Right lobe of liver (tissue), 6 donors: ENCODE measurements around the gene VAV3. TPM values are rescaled to one million over a fixed set of nuclear protein-coding genes. Genes with fewer than 3 reads are reported as not detected.

Source experiments
- ATAC-seq, 4 donors: fragments of 200-7000 bp; cut with Tn5 transposase; one replicate each; pipeline ENCODE4 v1.9.1; 2020; ENCODE audit warnings: mild to moderate bottlenecking in 4 of 4, moderate library complexity in 4 of 4
- DNase-seq, 3 donors: peaks; one replicate each; pipeline ENCODE4 v3.0.0-alpha.2; 2020
- H3K27ac ChIP-seq, 3 donors: fragments of 200-600 bp; one replicate each; pipeline ENCODE4 v1.8.0; 2022
- H3K27me3 ChIP-seq, 2 donors: fragments of 200-600 bp; one replicate each; pipeline ENCODE4 v1.8.0; 2022
- H3K36me3 ChIP-seq, 4 donors: fragments of 200-600 bp; sonication (generic) in 1 of 4; one replicate each; pipeline versions ENCODE4 v1.5.1 to v1.8.0; 2017 to 2022; ENCODE audit warnings: control low read depth in 1 of 4
- H3K4me1 ChIP-seq, 4 donors: fragments of 200-600 bp; sonication (generic) in 1 of 4; one replicate each; pipeline versions ENCODE4 v1.5.1 to v1.8.0; 2017 to 2022; ENCODE audit warnings: control low read depth in 1 of 4
- H3K4me3 ChIP-seq, 3 donors: fragments of 200-600 bp; one replicate each; pipeline ENCODE4 v1.8.0; 2022
- H3K9me3 ChIP-seq, 4 donors: fragments of 200-600 bp; sonication (generic) in 1 of 4; one replicate each; pipeline versions ENCODE4 v1.5.1 to v1.8.0; 2017 to 2022; ENCODE audit warnings: control low read depth in 1 of 4
- CTCF ChIP-seq, 4 donors: fragments of 200-600 bp in 3 of 4; fragments of 450-650 bp in 1 of 4; IDR thresholded peaks; one replicate each; pipeline versions ENCODE4 v1.5.1 to v1.8.0; 2016 to 2022; ENCODE audit warnings: antibody characterized with exemption in 4 of 4, mild to moderate bottlenecking in 2 of 4
- POLR2A ChIP-seq: fragments of 450-650 bp; IDR thresholded peaks from one replicate; pipeline ENCODE4 v1.6.1; 2017; ENCODE audit warnings: antibody characterized with exemption, mild to moderate bottlenecking
- WGBS: methylation state at CpG from one replicate; pipeline ENCODE4 v1.1.6; 2018; ENCODE audit warnings: low coverage, low lambda C conversion rate; ENCODE audit not compliant: insufficient coverage; ENCODE audit errors: missing lambda C conversion rate; 5-methylcytosine and 5-hydroxymethylcytosine counted together
- intact Hi-C, 2 donors: fragments of 100-400 bp; cut with DNase I; formaldehyde crosslinking; loops; one replicate each; pipeline versions ENCODE4 v1.11.2 to v1.14.1; 2022
- total RNA-seq, 6 experiments: library from RNA; depleted of rRNA in 2 of 6; stranded (reverse); fragments of >200 nt in 2 of 6; fragmentation: NEBNext Ultra II Directional in 3 of 6; extraction: Animal tissue kit (Norgen Biotek cat#: 25700) in 3 of 6; gene quantifications; one replicate each; pipeline versions ENCODE4 v1.1.0 to v1.2.4, GENCODE V29; 2016 to 2023
- donor health status: DM: no; HTN: yes; CAD: no.
- donor health status: DM: no; HTN: no; CAD: no.
- donor health status: DM: no; HTN: no; CAD: no.
- donor health status: DM: no; HTN: yes; CAD: no.
- donor health status: DM: no; HTN: yes; CAD: no.

Gene VAV3
- total RNA-seq, 6 experiments from 2014 or later: 0.77 to 3.6 (median 1.5) TPM

- no peak overlapping the region for H3K4me3 ChIP-seq
- intact Hi-C loops: no loop called here
- TF ChIP-seq CTCF (IDR thresholded peaks at IDR 0.05) (no peak), POLR2A (no peak)
- H3K4me1 ChIP-seq: no peaks in the 10 kb centered on the region
- 33% methylated on average over 8 of the region's 8 CpGs for WGBS
- H3K27ac ChIP-seq: no peak overlapping the region
- H3K27me3 ChIP-seq: no peaks in the 10 kb centered on the region
- ATAC-seq (peak in 2 of 4 donors; percentile 22 to 36), DNase-seq (no peak)
- H3K9me3 ChIP-seq: no peaks in the 10 kb centered on the region
- no peaks in the 10 kb centered on the region for H3K36me3 ChIP-seq
Measured at GRCh38 chr1:107897438-107898345, 67.3 kb downstream of the VAV3 start.

- H3K4me3 ChIP-seq: no peak overlapping the region
- no peaks in the 10 kb centered on the region for H3K36me3 ChIP-seq
- no peaks in the 10 kb centered on the region for H3K4me1 ChIP-seq
- H3K27me3 ChIP-seq: no peaks in the 10 kb centered on the region
- H3K27ac ChIP-seq: no peak overlapping the region
- ATAC-seq (no peak), DNase-seq (no peak)
- TF ChIP-seq POLR2A (no peak), CTCF (IDR thresholded peaks at IDR 0.05) (no peak)
- no peaks in the 10 kb centered on the region for H3K9me3 ChIP-seq
- WGBS: 58% methylated on average over 1 of the region's 1 CpG
- intact Hi-C loops: no loop called here
Measured at GRCh38 chr1:107896936-107897335, 68.0 kb downstream of the VAV3 start.

GRCh38 chr1:107896401-107896800 is 68.6 kb downstream of the VAV3 start:
- ATAC-seq: no peak
- H3K27ac ChIP-seq: no peak overlapping the region

GRCh38 chr1:107895403-107896191 is 69.4 kb downstream of the VAV3 start:
- H3K36me3 ChIP-seq: no peaks in the 10 kb centered on the region
- 18% methylated on average over 2 of the region's 3 CpGs for WGBS
- no peaks in the 10 kb centered on the region for H3K9me3 ChIP-seq
- H3K27me3 ChIP-seq: no peaks in the 10 kb centered on the region
- no peak for DNase-seq
- no peaks in the 10 kb centered on the region for H3K4me1 ChIP-seq
- intact Hi-C loops: no loop called here
- no peak for ATAC-seq
- no peak overlapping the region for H3K4me3 ChIP-seq
- H3K27ac ChIP-seq: no peak overlapping the region
- TF ChIP-seq CTCF (IDR thresholded peaks at IDR 0.05) (no peak), POLR2A (no peak)

More at GRCh38 chr1:107896401-107896800, 68.6 kb downstream of the VAV3 start:
- TF ChIP-seq POLR2A (no peak), CTCF (IDR thresholded peaks at IDR 0.05) (no peak)
- Histone ChIP-seq H3K4me1 (no peaks in the 10 kb centered on the region), H3K36me3 (no peaks in the 10 kb centered on the region), H3K27me3 (no peaks in the 10 kb centered on the region), H3K9me3 (no peaks in the 10 kb centered on the region), H3K4me3 (no peak overlapping the region)
- 50% methylated on average over 3 of the region's 3 CpGs for WGBS
- intact Hi-C loops: no loop called here
- no peak for DNase-seq
